DOHH2 (cell line): ENCODE measurements around the gene THSD1.

Source experiments
- H3F3A ChIP-seq: fragments of 200-600 bp; sonication (generic), shearing (Covaris generic); 2 replicates; pipeline ENCODE4 v1.6.0; 2016; ENCODE audit warnings: antibody characterized with exemption, mild to moderate bottlenecking; ENCODE audit not compliant: control insufficient read depth, insufficient read depth
- H3K27ac ChIP-seq: fragments of 200-600 bp; sonication (generic); 2 replicates; pipeline ENCODE4 v1.5.1; 2014; ENCODE audit warnings: low read depth, mild to moderate bottlenecking, low read length, moderate library complexity
- H3K27me3 ChIP-seq: fragments of 200-600 bp; sonication (generic); 2 replicates; pipeline ENCODE4 v1.6.1; 2014; ENCODE audit warnings: mild to moderate bottlenecking, low read length, mixed read lengths; ENCODE audit not compliant: control insufficient read depth
- H3K36me3 ChIP-seq: fragments of 200-600 bp; sonication (generic); 2 replicates; pipeline ENCODE4 v1.6.1; 2014; ENCODE audit warnings: mild to moderate bottlenecking, low read length, moderate library complexity, mixed read lengths; ENCODE audit not compliant: control insufficient read depth
- H3K4me1 ChIP-seq: fragments of 200-600 bp; sonication (generic); 2 replicates; pipeline ENCODE4 v1.6.1; 2014; ENCODE audit warnings: mild to moderate bottlenecking, low read length, mixed read lengths; ENCODE audit not compliant: control insufficient read depth
- H3K4me2 ChIP-seq: fragments of 200-600 bp; sonication (generic); 2 replicates; pipeline ENCODE4 v1.6.0; 2014; ENCODE audit warnings: mild to moderate bottlenecking, low read length, moderate library complexity
- H3K4me3 ChIP-seq: fragments of 200-600 bp; sonication (generic); 2 replicates; pipeline ENCODE4 v1.5.1; 2014; ENCODE audit warnings: mild to moderate bottlenecking, low read length, mixed read lengths
- H3K79me2 ChIP-seq: fragments of 200-600 bp; sonication (generic); 2 replicates; pipeline ENCODE4 v1.6.1; 2014; ENCODE audit warnings: mild to moderate bottlenecking, low read length, mixed read lengths; ENCODE audit not compliant: control insufficient read depth
- H3K9me2 ChIP-seq: fragments of 200-600 bp; sonication (generic); replicated peaks from 2 replicates; pipeline ENCODE4 v1.6.1; 2014; ENCODE audit warnings: mild to moderate bottlenecking, low read length, mixed read lengths; ENCODE audit not compliant: control insufficient read depth
- H3K9me3 ChIP-seq: fragments of 200-600 bp; sonication (generic); 2 replicates; pipeline ENCODE4 v1.6.1; 2014; ENCODE audit warnings: antibody characterized with exemption, low read length, mixed read lengths; ENCODE audit not compliant: control insufficient read depth, insufficient read depth
- H4K20me1 ChIP-seq: fragments of 200-600 bp; sonication (generic); 2 replicates; pipeline ENCODE4 v1.6.0; 2014; ENCODE audit warnings: low read depth, mild to moderate bottlenecking, antibody characterized with exemption, low read length, moderate library complexity; ENCODE audit not compliant: control insufficient read depth, insufficient read depth
- EZH2phosphoT487 ChIP-seq: fragments of 200-600 bp; sonication (generic); IDR thresholded peaks from 2 replicates; pipeline ENCODE4 v1.6.1; 2017; ENCODE audit warnings: borderline replicate concordance, mild to moderate bottlenecking, antibody characterized with exemption, low read length, moderate library complexity, mixed read lengths
- TF ChIP-seq, protein P1 (sequence below): fragments of 200-600 bp; sonication (generic); IDR thresholded peaks from one replicate; pipeline ENCODE4 v1.5.1; 2014; ENCODE audit warnings: antibody characterized with exemption, mild to moderate bottlenecking, low read depth, low read length; ENCODE audit not compliant: poor library complexity, severe bottlenecking

THSD1 gene

DNA sequence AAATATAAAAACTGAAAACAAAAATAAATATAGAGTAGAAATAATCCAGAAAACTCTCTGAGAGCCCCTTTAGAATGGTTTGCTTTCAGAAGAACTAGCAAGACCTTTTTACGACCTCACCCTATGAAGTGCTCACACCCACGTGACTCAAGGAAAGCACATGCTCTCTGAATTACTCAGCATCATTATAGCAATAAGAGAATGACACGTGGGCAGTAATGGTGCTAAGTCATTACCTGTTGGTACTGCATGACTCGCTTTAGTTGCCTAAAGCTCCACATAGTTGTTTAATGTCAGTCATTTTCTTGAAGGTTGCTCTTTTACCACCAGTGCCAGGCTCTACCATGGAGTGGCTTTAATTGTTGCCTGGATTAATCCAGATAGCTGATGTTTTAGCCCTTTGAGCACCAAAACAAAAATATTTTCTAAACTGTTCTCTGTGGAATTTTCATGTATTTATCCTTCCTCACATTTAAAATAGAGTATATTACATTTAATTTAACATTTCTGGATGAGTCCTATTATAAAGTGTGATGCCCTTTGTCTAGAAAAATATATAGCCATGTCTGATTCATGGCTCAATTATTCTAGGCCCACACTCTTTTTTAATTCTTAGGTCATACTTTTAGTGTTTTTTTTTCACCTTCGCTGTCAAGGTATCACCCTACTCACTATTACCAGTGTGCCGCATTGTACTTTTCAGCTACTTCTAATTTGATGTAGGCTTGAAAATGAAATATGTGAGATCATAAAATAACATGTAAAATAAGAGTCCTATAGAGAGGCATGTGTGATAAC, 56.8 kb downstream of the THSD1 start:
- Histone ChIP-seq H3F3A (no peaks in the 10 kb centered on the region), H3K36me3 (no peaks in the 10 kb centered on the region), H3K79me2 (no peaks in the 10 kb centered on the region), H3K9me2 (no peaks in the 10 kb centered on the region), H3K27ac (no peak overlapping the region), H4K20me1 (no peaks in the 10 kb centered on the region), H3K4me1 (no peaks in the 10 kb centered on the region), H3K9me3 (no peaks in the 10 kb centered on the region), H3K27me3 (peaks cover 7% of the 10 kb centered on the region), H3K4me2 (no peak overlapping the region), H3K4me3 (no peak overlapping the region)
- no peak for TF ChIP-seq EZH2phosphoT487
- TF ChIP-seq, protein P1, sequence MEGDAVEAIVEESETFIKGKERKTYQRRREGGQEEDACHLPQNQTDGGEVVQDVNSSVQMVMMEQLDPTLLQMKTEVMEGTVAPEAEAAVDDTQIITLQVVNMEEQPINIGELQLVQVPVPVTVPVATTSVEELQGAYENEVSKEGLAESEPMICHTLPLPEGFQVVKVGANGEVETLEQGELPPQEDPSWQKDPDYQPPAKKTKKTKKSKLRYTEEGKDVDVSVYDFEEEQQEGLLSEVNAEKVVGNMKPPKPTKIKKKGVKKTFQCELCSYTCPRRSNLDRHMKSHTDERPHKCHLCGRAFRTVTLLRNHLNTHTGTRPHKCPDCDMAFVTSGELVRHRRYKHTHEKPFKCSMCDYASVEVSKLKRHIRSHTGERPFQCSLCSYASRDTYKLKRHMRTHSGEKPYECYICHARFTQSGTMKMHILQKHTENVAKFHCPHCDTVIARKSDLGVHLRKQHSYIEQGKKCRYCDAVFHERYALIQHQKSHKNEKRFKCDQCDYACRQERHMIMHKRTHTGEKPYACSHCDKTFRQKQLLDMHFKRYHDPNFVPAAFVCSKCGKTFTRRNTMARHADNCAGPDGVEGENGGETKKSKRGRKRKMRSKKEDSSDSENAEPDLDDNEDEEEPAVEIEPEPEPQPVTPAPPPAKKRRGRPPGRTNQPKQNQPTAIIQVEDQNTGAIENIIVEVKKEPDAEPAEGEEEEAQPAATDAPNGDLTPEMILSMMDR = no peak

DNA sequence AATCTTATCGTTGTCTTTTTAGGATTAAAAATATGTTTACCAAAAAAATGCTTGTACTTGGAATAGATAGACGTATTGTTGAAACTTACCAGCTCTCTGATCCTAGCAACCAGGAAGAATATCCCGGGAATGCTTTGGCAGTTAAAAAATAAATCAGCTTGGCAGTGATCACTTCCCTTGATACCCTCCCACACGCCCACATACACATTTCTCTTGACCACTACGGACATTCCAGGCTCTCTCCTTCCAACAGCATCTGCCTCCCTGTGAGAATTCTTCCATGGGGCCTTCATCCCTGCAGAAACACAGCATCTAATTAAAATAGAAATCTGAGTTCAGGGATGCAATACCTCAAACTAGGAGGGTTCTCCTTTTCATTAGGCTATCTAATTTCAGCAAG, 57.9 kb downstream of the THSD1 start:
- Histone ChIP-seq H3K4me3 (no peak overlapping the region), H3K4me1 (no peaks in the 10 kb centered on the region), H4K20me1 (no peaks in the 10 kb centered on the region), H3K9me2 (no peaks in the 10 kb centered on the region), H3K36me3 (no peaks in the 10 kb centered on the region), H3K4me2 (no peak overlapping the region), H3K9me3 (no peaks in the 10 kb centered on the region), H3K79me2 (no peaks in the 10 kb centered on the region), H3F3A (no peaks in the 10 kb centered on the region), H3K27me3 (peaks cover 7% of the 10 kb centered on the region), H3K27ac (no peak overlapping the region)
- TF ChIP-seq, protein P1 = no peak
- no peak for TF ChIP-seq EZH2phosphoT487

DNA sequence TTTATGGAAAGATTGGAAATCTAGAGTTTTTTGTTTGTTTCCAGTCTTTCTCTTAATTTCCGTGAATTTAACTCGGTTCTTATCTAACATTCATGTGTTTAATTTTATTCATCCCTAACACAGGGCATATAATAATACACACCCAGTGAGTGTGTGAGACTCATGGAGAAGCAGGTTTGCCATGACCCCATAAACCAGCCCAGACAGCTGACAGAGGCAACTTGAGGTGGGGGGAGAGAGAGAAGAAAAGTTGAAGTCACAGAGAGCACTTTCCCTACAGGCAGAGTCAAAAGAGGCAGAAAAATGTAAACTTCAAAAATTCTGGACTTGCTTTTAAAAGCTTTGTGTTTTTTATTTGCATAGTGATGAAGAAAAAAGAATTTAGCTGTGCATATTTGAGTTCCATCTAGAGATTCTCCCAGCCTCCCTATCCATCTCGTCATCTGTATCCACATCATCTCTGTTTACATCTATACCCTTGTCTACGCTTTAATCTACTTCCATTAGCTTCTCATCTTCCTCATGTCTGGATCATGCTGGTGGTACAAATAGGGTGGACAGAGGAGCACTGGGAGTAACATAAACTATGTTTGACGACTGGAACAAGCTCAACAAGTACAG, 60.2 kb downstream of the THSD1 start:
- H3K27ac ChIP-seq = no peak overlapping the region
- no peaks in the 10 kb centered on the region for H3K36me3 ChIP-seq
- no peak overlapping the region for H3K4me2 ChIP-seq
- H4K20me1 ChIP-seq = no peaks in the 10 kb centered on the region
- peaks cover 7% of the 10 kb centered on the region for H3K27me3 ChIP-seq
- H3K9me3 ChIP-seq = no peaks in the 10 kb centered on the region
- H3K4me1 ChIP-seq = no peaks in the 10 kb centered on the region
- no peaks in the 10 kb centered on the region for H3F3A ChIP-seq
- no peak overlapping the region for H3K4me3 ChIP-seq
- no peak for TF ChIP-seq EZH2phosphoT487
- TF ChIP-seq, protein P1 = no peak
- no peaks in the 10 kb centered on the region for H3K9me2 ChIP-seq
- H3K79me2 ChIP-seq = no peaks in the 10 kb centered on the region
